Smooth muscle cell (in vitro differentiated cells): ENCODE measurements around the gene SIGLEC7. TPM values are rescaled to one million over a fixed set of nuclear protein-coding genes. Genes with fewer than 3 reads are reported as not detected.

ENCODE experiments used
- DNase-seq: peaks from one replicate; lab custom pipeline; 2025; ENCODE audit not compliant: unreplicated experiment; lab: John Stamatoyannopoulos, UW
- H2AFZ ChIP-seq: fragments of 200-600 bp; sonication (generic); 2 replicates; pipeline ENCODE4 v1.6.0; 2016; ENCODE audit warnings: antibody characterized with exemption, low read depth, mild to moderate bottlenecking
- H3F3A ChIP-seq: fragments of 200-600 bp; sonication (generic); 2 replicates; pipeline ENCODE4 v1.6.0; 2017; ENCODE audit warnings: antibody characterized with exemption, low read depth
- H3K27ac ChIP-seq: fragments of 200-600 bp; sonication (generic); 2 replicates; pipeline ENCODE4 v1.5.1; 2016; ENCODE audit warnings: low read depth, mild to moderate bottlenecking
- H3K27me3 ChIP-seq: fragments of 200-600 bp; sonication (generic); 2 replicates; pipeline ENCODE4 v1.6.1; 2016; ENCODE audit warnings: low read depth, mild to moderate bottlenecking
- H3K36me3 ChIP-seq: fragments of 200-600 bp; sonication (generic); 2 replicates; pipeline ENCODE4 v1.5.1; 2016; ENCODE audit warnings: low read depth
- H3K4me1 ChIP-seq: fragments of 200-600 bp; sonication (generic); 2 replicates; pipeline ENCODE4 v1.5.1; 2016; ENCODE audit warnings: low read depth
- H3K4me2 ChIP-seq: fragments of 200-600 bp; sonication (generic); 2 replicates; pipeline ENCODE4 v1.6.0; 2016; ENCODE audit warnings: mild to moderate bottlenecking
- H3K4me3 ChIP-seq: fragments of 200-600 bp; sonication (generic); 2 replicates; pipeline ENCODE4 v1.5.1; 2016; ENCODE audit warnings: mild to moderate bottlenecking
- H3K79me2 ChIP-seq: fragments of 200-600 bp; sonication (generic); 2 replicates; pipeline ENCODE4 v1.6.0; 2016; ENCODE audit warnings: low read depth, mild to moderate bottlenecking
- H3K9ac ChIP-seq: fragments of 200-600 bp; sonication (generic); 2 replicates; pipeline ENCODE4 v1.6.0; 2016; ENCODE audit warnings: low read depth
- H3K9me3 ChIP-seq: fragments of 200-600 bp; sonication (generic); replicated peaks from 2 replicates; pipeline ENCODE4 v1.5.1; 2016; ENCODE audit warnings: low read depth
- H4K20me1 ChIP-seq: fragments of 200-600 bp; sonication (generic); 2 replicates; pipeline ENCODE4 v1.6.0; 2016; ENCODE audit warnings: low read depth
- WGBS: methylation state at CpG from one replicate; pipeline ENCODE4 v1.1.7; 2016; ENCODE audit warnings: low lambda C conversion rate; 5-methylcytosine and 5-hydroxymethylcytosine counted together
- polyA plus RNA-seq: library from polyadenylated mRNA; unstranded; fragments of >200 nt; fragmentation: Nextera tagmentation; extraction: Ambion mirVana; gene quantifications from 2 replicates; pipeline ENCODE4 v1.2.1, GENCODE V29; 2016
- total RNA-seq: library from RNA; depleted of rRNA; stranded (reverse); fragments of >200 nt; gene quantifications from 2 replicates; pipeline ENCODE4 v1.2.3, GENCODE V29; 2014
- TF ChIP-seq, protein P1 (sequence below): fragments of 200-600 bp; sonication (generic); IDR thresholded peaks from 2 replicates; pipeline ENCODE4 v1.5.1; 2017; ENCODE audit warnings: borderline replicate concordance, mild to moderate bottlenecking, antibody characterized with exemption; ENCODE audit not compliant: insufficient read depth, poor library complexity, severe bottlenecking

SIGLEC7 gene
- total and polyA plus RNA-seq, 2 experiments from 2014 or later: not detected

GRCh38 chr19:51123381-51123800 is 18.7 kb upstream of the SIGLEC7 start:
- H3K79me2 ChIP-seq: no peaks in the 10 kb centered on the region
- no peak overlapping the region for H3K9ac ChIP-seq
- H4K20me1 ChIP-seq: no peaks in the 10 kb centered on the region
- no peaks in the 10 kb centered on the region for H3F3A ChIP-seq
- no peak overlapping the region for H2AFZ ChIP-seq
- no peaks in the 10 kb centered on the region for H3K9me3 ChIP-seq
- no peak overlapping the region for H3K27ac ChIP-seq
- no peaks in the 10 kb centered on the region for H3K4me1 ChIP-seq
- H3K4me3 ChIP-seq: no peak overlapping the region
- TF ChIP-seq, protein P1, sequence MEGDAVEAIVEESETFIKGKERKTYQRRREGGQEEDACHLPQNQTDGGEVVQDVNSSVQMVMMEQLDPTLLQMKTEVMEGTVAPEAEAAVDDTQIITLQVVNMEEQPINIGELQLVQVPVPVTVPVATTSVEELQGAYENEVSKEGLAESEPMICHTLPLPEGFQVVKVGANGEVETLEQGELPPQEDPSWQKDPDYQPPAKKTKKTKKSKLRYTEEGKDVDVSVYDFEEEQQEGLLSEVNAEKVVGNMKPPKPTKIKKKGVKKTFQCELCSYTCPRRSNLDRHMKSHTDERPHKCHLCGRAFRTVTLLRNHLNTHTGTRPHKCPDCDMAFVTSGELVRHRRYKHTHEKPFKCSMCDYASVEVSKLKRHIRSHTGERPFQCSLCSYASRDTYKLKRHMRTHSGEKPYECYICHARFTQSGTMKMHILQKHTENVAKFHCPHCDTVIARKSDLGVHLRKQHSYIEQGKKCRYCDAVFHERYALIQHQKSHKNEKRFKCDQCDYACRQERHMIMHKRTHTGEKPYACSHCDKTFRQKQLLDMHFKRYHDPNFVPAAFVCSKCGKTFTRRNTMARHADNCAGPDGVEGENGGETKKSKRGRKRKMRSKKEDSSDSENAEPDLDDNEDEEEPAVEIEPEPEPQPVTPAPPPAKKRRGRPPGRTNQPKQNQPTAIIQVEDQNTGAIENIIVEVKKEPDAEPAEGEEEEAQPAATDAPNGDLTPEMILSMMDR: no peak
- 93% methylated on average over 6 of the region's 6 CpGs for WGBS
- H3K27me3 ChIP-seq: peaks cover under 1% of the 10 kb centered on the region
- no peak overlapping the region for H3K4me2 ChIP-seq
- H3K36me3 ChIP-seq: no peaks in the 10 kb centered on the region
- DNase-seq: no peak

DNA sequence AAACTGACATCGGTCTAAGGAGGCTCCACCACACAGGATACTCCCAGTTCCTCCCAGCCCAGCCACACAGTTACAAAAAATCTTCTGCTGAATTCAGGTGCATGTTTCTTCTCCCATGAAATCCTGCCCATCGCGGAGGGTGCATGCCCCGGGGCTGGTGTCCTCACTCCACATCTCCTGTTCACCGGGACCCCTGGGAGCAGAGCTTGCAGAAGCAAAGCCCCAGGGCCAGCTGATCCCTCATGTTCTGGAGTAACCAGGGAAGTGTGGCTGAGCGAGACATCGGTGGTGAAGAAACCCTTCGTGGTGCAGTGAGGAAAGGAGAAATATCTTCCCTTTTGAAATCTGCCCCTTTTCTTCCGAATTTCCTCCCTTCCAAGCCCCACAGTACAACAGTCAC is 18.3 kb upstream of the SIGLEC7 start:
- H3F3A ChIP-seq: no peaks in the 10 kb centered on the region
- H4K20me1 ChIP-seq: no peaks in the 10 kb centered on the region
- H3K4me3 ChIP-seq: no peak overlapping the region
- H3K4me2 ChIP-seq: no peak overlapping the region
- H2AFZ ChIP-seq: no peak overlapping the region
- H3K27me3 ChIP-seq: no peaks in the 10 kb centered on the region
- H3K79me2 ChIP-seq: no peaks in the 10 kb centered on the region
- no peaks in the 10 kb centered on the region for H3K9me3 ChIP-seq
- TF ChIP-seq, protein P1: no peak
- H3K27ac ChIP-seq: no peak overlapping the region
- WGBS: 86% methylated on average over 9 of the region's 9 CpGs
- DNase-seq: no peak
- H3K36me3 ChIP-seq: no peaks in the 10 kb centered on the region
- H3K9ac ChIP-seq: no peak overlapping the region
- no peaks in the 10 kb centered on the region for H3K4me1 ChIP-seq

GRCh38 chr19:51124216-51124615 is 17.9 kb upstream of the SIGLEC7 start:
- TF ChIP-seq, protein P1: no peak
- H3K4me3 ChIP-seq: no peak overlapping the region
- no peaks in the 10 kb centered on the region for H3F3A ChIP-seq
- no peaks in the 10 kb centered on the region for H3K79me2 ChIP-seq
- H2AFZ ChIP-seq: no peak overlapping the region
- no peak overlapping the region for H3K4me2 ChIP-seq
- no peak overlapping the region for H3K27ac ChIP-seq
- no peaks in the 10 kb centered on the region for H3K4me1 ChIP-seq
- 94% methylated on average over 9 of the region's 9 CpGs for WGBS
- DNase-seq: no peak
- H4K20me1 ChIP-seq: no peaks in the 10 kb centered on the region
- H3K9ac ChIP-seq: no peak overlapping the region
- no peaks in the 10 kb centered on the region for H3K36me3 ChIP-seq
- no peaks in the 10 kb centered on the region for H3K27me3 ChIP-seq
- no peaks in the 10 kb centered on the region for H3K9me3 ChIP-seq

GRCh38 chr19:51124729-51125128 is 17.4 kb upstream of the SIGLEC7 start, which contains the start of gene SIGLEC9:
SIGLEC9 (plus strand) TSS chr19:51124906; CDS start chr19:51124975, 69 bp downstream.
- no peaks in the 10 kb centered on the region for H3K9me3 ChIP-seq

More at GRCh38 chr19:51124729-51125128, 17.4 kb upstream of the SIGLEC7 start, which contains the start of gene SIGLEC9:
- 78% methylated on average over 12 of the region's 14 CpGs for WGBS
- TF ChIP-seq, protein P1: no peak
- no peak within 1 kb of the TSS for H3K27ac ChIP-seq
- H3K27me3 ChIP-seq: no peaks in the 10 kb centered on the region
- no peak within 1 kb of the TSS for H3K9ac ChIP-seq
- no peak within 1 kb of the TSS for H3K4me3 ChIP-seq
- no peak for DNase-seq
- H3K4me1 ChIP-seq: no peaks in the 10 kb centered on the region
- H3K36me3 ChIP-seq: no peaks in the 10 kb centered on the region
- H4K20me1 ChIP-seq: no peaks in the 10 kb centered on the region
- no peak within 1 kb of the TSS for H3K4me2 ChIP-seq
- H3K79me2 ChIP-seq: no peaks in the 10 kb centered on the region
- no peaks in the 10 kb centered on the region for H3F3A ChIP-seq
- no peak within 1 kb of the TSS for H2AFZ ChIP-seq
